Myocyte (in vitro differentiated cells): Measurements from ENCODE around the gene NR3C2. TPM values are rescaled to one million over a fixed set of nuclear protein-coding genes. Genes with fewer than 3 reads are reported as not detected.

Experiments
- DNase-seq: peaks from one replicate; pipeline ENCODE4 v3.0.0-alpha.2; 2012; ENCODE audit warnings: low read depth
- total RNA-seq: library from RNA; depleted of rRNA; stranded (reverse); fragments of >200 nt; gene quantifications from 2 replicates; pipeline ENCODE4 v1.2.3, GENCODE V29; 2014

Gene NR3C2
- total RNA-seq, 1 donor from 2014 or later = 13.4 TPM

DNA sequence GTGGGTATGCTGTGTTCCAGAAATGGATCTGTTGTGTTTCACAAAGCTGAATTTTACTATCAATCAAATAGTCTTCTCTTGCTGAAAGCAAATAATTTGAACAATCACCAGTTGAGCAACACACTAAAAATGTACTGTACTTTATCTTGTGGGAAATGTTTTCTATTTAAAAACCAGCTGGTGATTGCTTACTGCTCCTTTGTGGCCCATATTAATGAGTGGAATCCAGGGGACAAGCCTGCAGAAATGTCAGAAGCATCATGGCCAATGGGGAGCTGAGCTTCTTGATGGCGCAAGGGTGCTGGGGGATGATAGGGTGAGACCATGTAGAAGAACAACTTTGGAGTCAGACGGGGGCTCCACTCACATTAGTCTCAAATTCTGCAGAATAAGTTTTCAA is 364.2 kb downstream of the NR3C2 start:
- DNase-seq = no peak

DNA sequence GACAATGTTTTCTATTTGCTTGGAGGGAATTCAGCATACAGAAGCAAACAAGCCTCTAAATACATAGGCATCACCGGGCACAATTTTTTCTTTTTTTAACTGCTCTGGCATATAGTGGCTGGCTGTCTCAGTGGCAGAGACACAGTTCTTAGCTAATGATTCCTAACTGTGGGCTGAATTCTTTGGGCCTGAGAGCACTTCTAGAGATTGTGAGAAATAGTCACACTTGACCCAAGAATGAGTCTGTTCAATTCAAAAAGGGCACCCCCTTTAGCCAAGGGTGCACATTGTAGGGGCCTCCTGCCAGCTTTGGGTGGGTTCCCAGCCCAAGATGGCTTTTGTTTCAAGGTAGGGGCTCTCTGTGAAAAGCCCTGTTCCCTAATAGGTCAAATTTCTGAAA is 364.6 kb downstream of the NR3C2 start:
- DNase-seq = no peak

DNA sequence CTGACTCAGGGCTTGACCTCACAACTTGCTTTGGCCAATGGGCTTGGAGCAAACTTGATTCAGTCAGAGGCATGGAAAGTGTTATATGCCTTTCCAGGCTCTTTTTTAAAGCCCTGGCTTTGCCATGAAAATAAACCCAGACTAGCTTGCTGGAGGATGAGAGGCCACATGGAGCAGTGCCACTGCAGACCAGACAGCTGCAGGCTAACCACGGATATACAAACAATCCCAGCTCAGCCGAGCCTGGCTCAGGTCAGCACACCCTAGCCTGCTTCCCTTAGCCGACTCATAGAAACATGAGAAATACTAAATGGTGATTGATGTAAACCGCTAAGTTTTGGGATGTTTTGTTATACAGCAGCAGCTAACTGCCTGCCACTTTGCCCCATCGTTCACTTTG is 365.2 kb downstream of the NR3C2 start:
- peak; percentile 84 for DNase-seq

- no peak for DNase-seq
Measured at GRCh38 chr4:148075438-148075837, 366.8 kb downstream of the NR3C2 start.

GRCh38 chr4:148074462-148074861 is 367.8 kb downstream of the NR3C2 start:
- DNase-seq = no peak

- no peak for DNase-seq
Measured at GRCh38 chr4:148073349-148073748, 368.9 kb downstream of the NR3C2 start.

DNA sequence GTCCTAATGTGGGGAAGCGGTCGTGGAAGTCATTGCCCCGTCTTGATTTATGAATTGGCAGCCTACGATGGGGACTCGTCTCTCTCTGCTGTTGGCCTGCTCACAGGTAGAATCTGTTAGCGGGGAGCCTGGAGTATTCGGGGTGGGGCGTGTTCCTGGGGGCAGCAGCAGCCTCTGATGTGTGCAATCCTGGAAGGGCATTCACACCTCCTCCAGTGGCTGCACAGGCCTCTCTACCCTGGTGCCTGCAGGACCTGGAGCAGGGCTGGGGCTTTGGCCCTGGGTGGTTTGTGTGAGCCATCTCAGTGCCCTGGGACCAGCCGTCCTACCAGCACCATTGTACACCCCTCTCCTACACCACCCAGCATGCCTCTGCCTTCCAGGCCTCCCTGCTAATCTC is 369.4 kb downstream of the NR3C2 start:
- no peak for DNase-seq

GRCh38 chr4:148071009-148071408 is 371.2 kb downstream of the NR3C2 start:
- DNase-seq = no peak

DNA sequence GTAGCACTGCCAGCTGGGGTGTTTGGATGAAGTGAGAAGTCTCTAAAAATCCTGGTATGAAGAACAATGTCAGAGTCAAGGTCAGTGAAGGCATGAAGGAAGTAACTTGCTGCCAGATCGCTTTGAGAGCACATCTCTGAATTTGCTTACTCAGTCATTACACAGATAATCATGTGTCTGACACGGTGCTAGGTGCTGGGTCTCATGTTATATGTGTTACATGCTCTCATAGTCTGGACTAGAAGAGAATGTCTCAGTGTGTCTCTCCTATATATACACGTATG is 372.4 kb downstream of the NR3C2 start:
- no peak for DNase-seq

DNA sequence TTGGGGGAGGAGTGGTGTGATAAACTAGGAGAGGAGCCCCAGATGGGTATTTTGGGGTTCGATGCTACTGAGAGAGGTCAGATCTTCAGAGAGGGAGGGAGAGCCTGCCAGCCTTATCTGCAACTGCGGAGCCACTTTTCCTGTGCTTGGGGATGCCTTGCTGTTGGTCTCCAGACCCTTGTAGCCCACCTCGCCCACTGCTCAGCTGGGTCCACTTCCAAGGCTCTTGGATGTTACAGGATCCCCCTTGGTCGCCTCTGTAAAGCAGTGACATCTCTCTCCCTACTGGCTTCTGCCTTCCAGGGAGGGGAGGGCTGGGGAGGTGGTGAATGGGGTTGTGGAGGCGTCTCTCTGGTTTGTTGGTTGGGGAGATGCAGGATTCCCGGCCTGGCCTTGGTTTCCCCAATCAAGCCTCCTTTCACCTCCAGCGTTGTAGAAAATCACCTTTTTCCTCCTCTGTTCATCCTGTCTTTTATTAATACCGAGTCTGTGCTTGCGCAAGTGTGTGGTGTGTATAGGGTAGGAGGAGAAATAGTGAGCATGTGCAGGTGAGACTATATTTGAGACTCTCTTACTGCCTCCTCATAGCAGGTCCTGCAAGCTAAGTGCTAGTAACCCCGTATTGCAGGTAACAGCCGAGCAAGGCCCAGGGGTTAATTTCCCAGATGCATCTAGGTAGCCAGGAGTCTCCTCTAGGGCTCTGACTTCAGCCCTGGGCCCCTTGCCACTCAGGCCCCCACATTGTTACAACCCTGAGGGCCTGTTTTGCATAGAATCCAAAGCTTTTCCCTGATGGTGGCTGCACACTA is 372.9 kb downstream of the NR3C2 start:
- no peak for DNase-seq

GRCh38 chr4:148068065-148068911 is 373.9 kb downstream of the NR3C2 start:
- no peak for DNase-seq

DNA sequence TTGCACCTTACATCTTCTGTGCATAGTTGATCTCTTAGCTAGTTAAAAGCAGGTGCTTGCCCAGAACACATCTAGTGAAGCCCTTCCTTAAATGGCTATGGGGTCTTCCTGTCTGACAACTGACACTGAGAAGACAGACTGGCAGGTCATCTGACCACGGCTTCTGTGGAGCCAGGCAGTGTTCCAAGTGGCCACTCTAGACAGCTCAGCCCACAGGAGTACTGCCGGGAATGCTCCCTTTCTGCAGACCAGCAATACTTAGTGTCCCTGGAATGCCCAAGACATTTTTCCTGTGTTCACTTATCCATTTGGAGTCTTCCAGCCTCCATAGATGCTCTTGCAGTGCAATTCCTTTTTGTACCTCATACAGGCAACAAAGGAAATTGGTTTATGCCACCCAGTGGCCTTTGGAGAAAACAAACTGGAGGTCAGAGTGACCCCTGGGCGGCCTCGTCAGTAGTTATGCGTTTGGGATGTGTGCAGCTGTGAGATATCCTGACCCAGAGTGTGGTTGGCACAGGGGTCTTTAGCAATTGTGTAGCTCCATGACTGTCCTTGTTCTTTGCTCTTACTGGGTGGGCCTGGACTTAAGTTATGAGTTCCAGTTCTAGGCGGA is 374.8 kb downstream of the NR3C2 start:
- peak; percentile 91 for DNase-seq

DNA sequence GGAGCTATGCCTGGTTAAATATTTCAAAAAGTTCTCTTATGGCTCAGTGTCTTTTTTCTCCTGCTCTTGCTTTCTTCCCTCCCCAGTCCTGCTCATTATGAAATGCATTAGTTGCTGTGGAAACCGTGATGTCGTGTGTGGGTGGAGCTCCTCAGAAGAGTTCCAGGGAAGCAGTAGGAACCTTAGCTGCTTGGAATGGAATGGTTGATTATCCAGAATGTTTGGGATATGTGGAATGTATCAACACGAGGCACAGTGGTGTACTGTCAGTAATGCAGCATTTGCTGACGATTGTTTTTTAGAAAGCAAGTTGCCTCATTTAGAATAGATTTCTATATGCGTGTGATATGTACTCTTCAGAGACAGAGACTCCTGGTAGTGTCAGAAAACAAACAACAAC is 377.1 kb downstream of the NR3C2 start:
- DNase-seq = peak; percentile 45

DNA sequence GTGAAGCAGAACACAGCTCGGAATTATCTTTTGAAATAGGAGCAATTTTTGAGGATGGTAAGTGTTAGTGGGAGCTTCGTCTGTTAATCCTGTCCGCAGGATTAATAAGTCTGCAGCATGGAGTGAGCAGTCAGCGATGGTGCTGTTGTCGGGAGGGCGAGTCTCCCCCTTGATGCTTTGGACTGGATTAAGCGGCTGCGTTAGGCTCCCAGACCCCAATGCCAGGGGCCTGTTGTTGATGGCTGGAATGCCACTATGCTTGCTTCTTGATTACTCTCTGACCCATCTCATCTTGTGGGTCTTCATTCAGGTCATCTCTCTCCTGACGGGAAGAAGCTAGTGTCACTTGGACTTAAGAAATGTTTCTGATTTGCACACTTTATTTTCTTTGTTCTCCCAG is 377.8 kb downstream of the NR3C2 start:
- no peak for DNase-seq

DNA sequence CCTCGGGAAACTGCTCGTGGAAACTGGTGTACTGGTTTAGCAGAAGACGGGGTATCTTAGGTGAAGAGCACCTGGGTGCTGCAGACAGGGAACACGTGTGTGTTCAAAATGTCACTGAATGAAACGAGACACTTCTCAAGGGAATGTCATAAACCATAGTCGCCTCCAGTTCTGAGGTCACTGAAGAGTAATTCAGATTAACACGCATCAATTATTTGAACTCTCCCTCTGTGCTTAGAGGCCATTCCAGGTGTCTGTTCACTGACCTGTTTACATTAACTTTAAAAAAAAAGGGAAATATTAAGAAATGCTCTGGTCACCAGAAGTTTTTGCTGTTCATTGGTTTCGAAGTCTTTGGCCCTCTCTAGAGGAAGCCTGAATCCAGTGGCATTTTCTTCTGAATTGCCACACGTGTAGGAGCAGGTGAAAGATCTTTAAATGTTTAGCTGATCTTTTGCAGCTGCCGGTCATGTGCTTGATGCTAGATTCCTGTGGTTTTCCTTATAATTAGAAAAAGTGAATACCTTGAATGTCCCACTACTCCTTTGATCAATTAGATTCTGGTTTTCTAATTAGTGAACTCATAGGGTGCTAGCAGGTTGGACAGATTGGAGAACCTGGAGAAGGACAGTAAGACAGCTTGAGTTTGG is 379.8 kb downstream of the NR3C2 start:
- DNase-seq = peak; percentile 63

DNA sequence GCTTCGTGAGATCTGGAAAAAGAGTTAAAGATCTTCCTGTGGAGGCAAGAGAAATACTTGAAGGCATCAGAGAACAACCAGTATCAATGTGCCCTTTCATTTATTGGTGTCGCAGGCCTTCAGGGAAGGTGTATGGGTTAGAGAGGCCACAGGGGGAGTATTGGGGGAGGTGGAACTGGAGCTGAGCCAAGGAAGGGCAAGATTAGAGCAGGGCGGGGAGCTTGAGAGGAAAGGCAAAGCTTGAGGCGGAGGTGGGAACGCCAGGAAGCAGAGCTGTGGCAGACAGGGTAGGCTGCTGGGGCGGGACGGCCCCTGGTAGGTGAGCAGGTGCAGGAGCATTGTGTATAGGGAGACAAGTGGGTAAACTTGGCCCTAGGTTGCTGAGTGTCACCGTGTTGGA is 380.4 kb downstream of the NR3C2 start:
- no peak for DNase-seq

DNA sequence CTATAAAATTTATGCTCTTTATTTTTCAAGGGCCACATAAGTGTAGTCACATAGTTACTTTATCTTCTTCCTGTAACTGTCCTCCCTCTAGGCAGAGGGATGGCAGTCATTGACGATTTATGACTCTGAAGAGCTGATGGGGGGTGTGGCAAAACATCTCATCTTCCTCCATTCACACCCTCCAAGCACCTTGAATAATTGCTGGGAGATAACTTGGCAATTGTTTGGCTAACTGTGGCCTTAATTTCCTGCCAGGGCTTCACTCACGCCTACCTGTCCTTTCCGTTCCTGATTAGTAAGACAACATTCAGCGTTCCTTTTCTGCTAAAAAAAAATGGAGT is 381.1 kb downstream of the NR3C2 start:
- no peak for DNase-seq

GRCh38 chr4:148060264-148061140 is 381.7 kb downstream of the NR3C2 start:
- DNase-seq = no peak

- no peak for DNase-seq
Measured at GRCh38 chr4:148059617-148060180, 382.5 kb downstream of the NR3C2 start.

- DNase-seq = no peak
Measured at GRCh38 chr4:148057984-148058859, 384.0 kb downstream of the NR3C2 start.
